Caco-2 (cell line): ENCODE measurements around the gene EPHX1. TPM values are rescaled to one million over a fixed set of nuclear protein-coding genes. Genes with fewer than 3 reads are reported as not detected.
"Not testable (repeated sequence)": the region's sequence is repeated elsewhere in the genome, so short reads cannot be mapped to it uniquely, and the experiment has no call there.

Experiments used
- BruUV-seq: library from RNA; stranded (reverse); fragments of 400-500 nt; replicated peaks from 2 replicates; lab custom pipeline; 2021; lab: Mats Ljungman, UMichigan
- CTCF ChIA-PET: fragments of 300-600 bp; sonication (Branson Sonifier 250); formaldehyde crosslinking; loops from one replicate; lab custom pipeline; 2022; ENCODE audit warnings: antibody characterized with exemption; lab: Charles Lee
- POLR2A ChIA-PET: fragments of 300-600 bp; sonication (Branson Sonifier 250); formaldehyde crosslinking; loops from one replicate; lab custom pipeline; 2022; ENCODE audit warnings: antibody characterized with exemption; lab: Charles Lee
- DNase-seq, 2 experiments: peaks; one replicate each; pipeline versions ENCODE4 v3.0.0 to v3.0.0-alpha.2; 2020 to 2022
- H3K27me3 ChIP-seq: replicated peaks from 2 replicates; pipeline ENCODE4 v1.6.0; 2011; ENCODE audit warnings: low read length; ENCODE audit not compliant: control insufficient read depth, insufficient read depth
- H3K36me3 ChIP-seq: 2 replicates; pipeline ENCODE4 v1.5.1; 2011; ENCODE audit warnings: low read length; ENCODE audit not compliant: control insufficient read depth, insufficient read depth
- H3K4me1 ChIP-seq: fragments of 250-450 bp; sonication (Bioruptor Pico); 2 replicates; pipeline ENCODE4 v1.5.1; 2020; ENCODE audit warnings: mild to moderate bottlenecking
- H3K4me3 ChIP-seq: 2 replicates; pipeline ENCODE4 v1.5.1; 2011; ENCODE audit warnings: low read depth, mild to moderate bottlenecking, control low read depth, low read length
- H3K9me3 ChIP-seq: fragments of 250-450 bp; sonication (Bioruptor Pico); 2 replicates; pipeline ENCODE4 v1.5.1; 2020; ENCODE audit warnings: mild to moderate bottlenecking, moderate library complexity
- H3K27ac Mint-ChIP-seq: one replicate; pipeline ENCODE4 v1.8.0; 2022; ENCODE audit warnings: mixed read lengths; ENCODE audit not compliant: unreplicated experiment
- H3K27me3 Mint-ChIP-seq: one replicate; pipeline ENCODE4 v1.8.0; 2022; ENCODE audit warnings: mixed read lengths; ENCODE audit not compliant: insufficient read depth, unreplicated experiment
- H3K36me3 Mint-ChIP-seq: one replicate; pipeline ENCODE4 v1.8.0; 2022; ENCODE audit warnings: mild to moderate bottlenecking, mixed read lengths; ENCODE audit not compliant: insufficient read depth, unreplicated experiment
- H3K4me1 Mint-ChIP-seq: one replicate; pipeline ENCODE4 v1.8.0; 2022; ENCODE audit warnings: low read depth, mixed read lengths; ENCODE audit not compliant: unreplicated experiment
- H3K4me3 Mint-ChIP-seq: one replicate; pipeline ENCODE4 v1.8.0; 2022; ENCODE audit warnings: mild to moderate bottlenecking, moderate library complexity, mixed read lengths; ENCODE audit not compliant: unreplicated experiment
- H3K9me3 Mint-ChIP-seq: one replicate; pipeline ENCODE4 v1.8.0; 2022; ENCODE audit warnings: mixed read lengths; ENCODE audit not compliant: unreplicated experiment
- intact Hi-C: fragments of 100-400 bp; cut with micrococcal nuclease; formaldehyde crosslinking; loops from one replicate; pipeline ENCODE4 v1.10.0; 2022; ENCODE audit not compliant: unreplicated experiment
- total RNA-seq: library from RNA; stranded (reverse); gene quantifications from 2 replicates; pipeline ENCODE4 v1.2.3, GENCODE V29; 2022
- TF ChIP-seq, protein P1 (sequence below), 2 experiments: fragments of 200-600 bp in 1 of 2; IDR thresholded peaks; 1 replicate in 1 of 2; 2 replicates in 1 of 2; pipeline versions ENCODE4 v1.5.1 to v1.8.0; 2011 to 2022; ENCODE audit warnings: antibody characterized with exemption in 1 of 2, control low read depth in 1 of 2, inconsistent platforms in 1 of 2, low read depth in 1 of 2, low read length in 1 of 2, mild to moderate bottlenecking in 1 of 2, moderate library complexity in 1 of 2; ENCODE audit not compliant: insufficient read depth in 1 of 2, severe bottlenecking in 1 of 2, unreplicated experiment in 1 of 2

EPHX1 gene
- total RNA-seq, 1 experiment from 2014 or later, result 88.5 TPM

DNA sequence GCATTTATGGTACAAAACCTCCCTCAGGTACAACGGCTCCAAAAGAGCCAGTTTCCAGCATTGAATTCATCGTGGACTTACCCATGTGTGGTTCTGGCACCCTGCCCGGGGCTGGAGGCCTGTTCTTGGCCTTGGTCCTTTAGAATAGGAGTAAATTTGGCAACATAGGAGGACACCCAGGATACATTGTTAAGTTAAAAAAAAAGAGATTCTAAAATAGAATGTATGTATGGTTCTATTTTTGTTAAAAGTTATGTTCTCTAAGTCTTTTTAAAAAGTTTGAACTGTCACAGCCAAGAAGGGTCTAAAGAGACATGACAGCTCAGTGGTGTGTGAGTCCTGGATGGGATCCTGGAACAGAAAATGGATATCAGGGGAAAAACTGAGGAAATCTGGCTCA, 25.9 kb downstream of the EPHX1 start:
- no peak overlapping the region for H3K4me3 ChIP-seq
- no peaks in the 10 kb centered on the region for H3K9me3 ChIP-seq
- TF ChIP-seq, protein P1, sequence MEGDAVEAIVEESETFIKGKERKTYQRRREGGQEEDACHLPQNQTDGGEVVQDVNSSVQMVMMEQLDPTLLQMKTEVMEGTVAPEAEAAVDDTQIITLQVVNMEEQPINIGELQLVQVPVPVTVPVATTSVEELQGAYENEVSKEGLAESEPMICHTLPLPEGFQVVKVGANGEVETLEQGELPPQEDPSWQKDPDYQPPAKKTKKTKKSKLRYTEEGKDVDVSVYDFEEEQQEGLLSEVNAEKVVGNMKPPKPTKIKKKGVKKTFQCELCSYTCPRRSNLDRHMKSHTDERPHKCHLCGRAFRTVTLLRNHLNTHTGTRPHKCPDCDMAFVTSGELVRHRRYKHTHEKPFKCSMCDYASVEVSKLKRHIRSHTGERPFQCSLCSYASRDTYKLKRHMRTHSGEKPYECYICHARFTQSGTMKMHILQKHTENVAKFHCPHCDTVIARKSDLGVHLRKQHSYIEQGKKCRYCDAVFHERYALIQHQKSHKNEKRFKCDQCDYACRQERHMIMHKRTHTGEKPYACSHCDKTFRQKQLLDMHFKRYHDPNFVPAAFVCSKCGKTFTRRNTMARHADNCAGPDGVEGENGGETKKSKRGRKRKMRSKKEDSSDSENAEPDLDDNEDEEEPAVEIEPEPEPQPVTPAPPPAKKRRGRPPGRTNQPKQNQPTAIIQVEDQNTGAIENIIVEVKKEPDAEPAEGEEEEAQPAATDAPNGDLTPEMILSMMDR (IDR thresholded peaks at IDR 0.05; ENCODE audit: insufficient read depth in 1 of 2, low read depth in 1 of 2, low read length in 1 of 2, severe bottlenecking in 1 of 2, unreplicated experiment in 1 of 2), result no peak
- ChIA-PET POLR2A (no interaction called here), CTCF (interaction anchor here (0.6 kb wide), 1 partner anchor 27 kb away, joined by 3 read pairs; no protein-coding TSS in a partner anchor)
- no TSS peak for BruUV-seq
- no peak for DNase-seq
- no peaks in the 10 kb centered on the region for H3K27me3 Mint-ChIP-seq
- H3K27ac Mint-ChIP-seq, result no peak overlapping the region
- H3K27me3 ChIP-seq, result no peaks in the 10 kb centered on the region
- peaks cover 38% of the 10 kb centered on the region for H3K36me3 Mint-ChIP-seq
- peaks cover 2% of the 10 kb centered on the region for H3K36me3 ChIP-seq
- no peaks in the 10 kb centered on the region for H3K4me1 Mint-ChIP-seq
- H3K4me3 Mint-ChIP-seq, result no peak overlapping the region
- H3K4me1 ChIP-seq, result no peaks in the 10 kb centered on the region
- intact Hi-C loops, result no loop called here
- no peaks in the 10 kb centered on the region for H3K9me3 Mint-ChIP-seq

- H3K36me3 Mint-ChIP-seq, result peaks cover 38% of the 10 kb centered on the region
- H3K4me3 Mint-ChIP-seq, BruUV-seq, H3K4me3 ChIP-seq, H3K9me3 ChIP-seq, H3K27me3 Mint-ChIP-seq, H3K27me3 ChIP-seq, H3K9me3 Mint-ChIP-seq, H3K36me3 ChIP-seq, H3K4me1 ChIP-seq, H3K27ac Mint-ChIP-seq, intact Hi-C loops, POLR2A ChIA-PET, CTCF ChIA-PET, DNase-seq, H3K4me1 Mint-ChIP-seq: not testable (repeated sequence)
Measured at GRCh38 chr1:225836296-225836695, 26.4 kb downstream of the EPHX1 start.

GRCh38 chr1:225838793-225839192, 28.9 kb downstream of the EPHX1 start:
- Mint-ChIP-seq H3K4me3 (no peak overlapping the region), H3K27me3 (no peaks in the 10 kb centered on the region), H3K27ac (no peak overlapping the region), H3K4me1 (no peaks in the 10 kb centered on the region), H3K36me3 (peaks cover 51% of the 10 kb centered on the region), H3K9me3 (no peaks in the 10 kb centered on the region)
- DNase-seq, result no peak
- no peaks in the 10 kb centered on the region for H3K4me1 ChIP-seq
- no TSS peak for BruUV-seq
- intact Hi-C loops, result no loop called here
- TF ChIP-seq, protein P1 (IDR thresholded peaks at IDR 0.05; ENCODE audit: insufficient read depth in 1 of 2, low read depth in 1 of 2, low read length in 1 of 2, severe bottlenecking in 1 of 2, unreplicated experiment in 1 of 2), result no peak
- H3K36me3 ChIP-seq, result peaks cover 2% of the 10 kb centered on the region; the same call in 1 of the 2 replicates
- H3K9me3 ChIP-seq, result no peaks in the 10 kb centered on the region
- ChIA-PET POLR2A (no interaction called here), CTCF (no interaction called here)
- no peaks in the 10 kb centered on the region for H3K27me3 ChIP-seq
- H3K4me3 ChIP-seq, result no peak overlapping the region

DNA sequence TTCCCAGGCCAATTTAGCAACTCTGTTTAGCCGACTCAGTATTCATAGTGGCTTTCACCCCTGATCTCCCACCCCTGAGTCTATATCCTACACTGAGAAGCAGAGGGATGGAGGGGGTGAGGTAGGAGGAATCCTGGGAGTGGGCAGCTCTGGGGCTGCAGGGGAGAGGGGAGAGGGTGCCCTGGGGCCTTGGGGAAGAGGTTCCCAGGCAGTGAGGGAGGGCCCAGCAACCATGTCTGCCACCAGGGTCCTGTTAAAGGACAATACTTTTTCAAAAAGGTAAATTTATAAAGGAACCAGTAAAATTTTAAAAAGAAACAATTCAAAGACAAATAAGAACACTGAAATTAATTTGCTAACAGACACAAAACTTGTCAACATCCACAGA, 30.3 kb downstream of the EPHX1 start:
- Mint-ChIP-seq H3K36me3 (peaks cover 58% of the 10 kb centered on the region), H3K9me3 (no peaks in the 10 kb centered on the region), H3K4me1 (no peaks in the 10 kb centered on the region), H3K27me3 (no peaks in the 10 kb centered on the region), H3K4me3 (no peak overlapping the region), H3K27ac (no peak overlapping the region)
- H3K4me3 ChIP-seq, result no peak overlapping the region
- H3K9me3 ChIP-seq, result no peaks in the 10 kb centered on the region
- BruUV-seq, result no TSS peak
- POLR2A ChIA-PET, result no interaction called here
- no peaks in the 10 kb centered on the region for H3K4me1 ChIP-seq
- DNase-seq, result no peak
- CTCF ChIA-PET, result no interaction called here
- intact Hi-C loops, result loop anchor here (10.0 kb wide), 1 partner anchor 285 kb away; no protein-coding TSS in a partner anchor
- TF ChIP-seq, protein P1 (IDR thresholded peaks at IDR 0.05; ENCODE audit: insufficient read depth in 1 of 2, low read depth in 1 of 2, low read length in 1 of 2, severe bottlenecking in 1 of 2, unreplicated experiment in 1 of 2), result no peak
- H3K36me3 ChIP-seq, result peaks cover 2% of the 10 kb centered on the region; the same call in 1 of the 2 replicates
- H3K27me3 ChIP-seq, result no peaks in the 10 kb centered on the region
